ENCODE data around the gene RNF223.

DNA sequence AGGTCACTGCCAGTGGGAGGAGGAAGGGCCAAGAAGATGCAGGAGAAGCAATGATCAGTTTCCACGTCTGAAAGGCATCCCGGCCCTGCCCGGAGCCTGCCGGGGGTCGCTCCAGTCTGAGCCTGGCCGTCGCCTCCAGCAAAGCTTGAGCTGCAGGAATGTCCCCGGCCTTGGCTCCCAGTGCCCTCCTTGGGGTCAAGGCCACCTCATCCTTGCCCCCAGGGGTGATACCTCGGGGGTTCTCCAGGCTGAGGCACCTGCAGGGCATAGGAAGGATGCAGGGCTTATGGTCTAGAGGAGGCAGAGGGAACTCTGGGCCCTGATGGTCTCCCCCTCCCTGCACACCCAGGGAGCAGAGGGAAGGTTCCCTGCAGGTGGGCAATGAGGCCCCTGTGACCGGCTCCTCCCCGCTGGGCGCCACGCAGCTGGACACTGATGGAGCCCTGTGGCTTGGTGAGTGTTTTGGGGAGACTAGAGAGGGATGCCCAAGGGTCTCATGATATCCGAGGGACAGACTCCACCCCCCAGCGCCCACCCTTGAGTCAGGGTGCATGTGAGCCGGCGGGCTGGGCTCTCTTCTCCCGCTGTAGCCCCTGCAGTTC, 19.9 kb downstream of the RNF223 start:
- no peak for TF ChIP-seq POLR2A (IDR thresholded peaks at IDR 0.05)
- TF ChIP-seq, protein P1, sequence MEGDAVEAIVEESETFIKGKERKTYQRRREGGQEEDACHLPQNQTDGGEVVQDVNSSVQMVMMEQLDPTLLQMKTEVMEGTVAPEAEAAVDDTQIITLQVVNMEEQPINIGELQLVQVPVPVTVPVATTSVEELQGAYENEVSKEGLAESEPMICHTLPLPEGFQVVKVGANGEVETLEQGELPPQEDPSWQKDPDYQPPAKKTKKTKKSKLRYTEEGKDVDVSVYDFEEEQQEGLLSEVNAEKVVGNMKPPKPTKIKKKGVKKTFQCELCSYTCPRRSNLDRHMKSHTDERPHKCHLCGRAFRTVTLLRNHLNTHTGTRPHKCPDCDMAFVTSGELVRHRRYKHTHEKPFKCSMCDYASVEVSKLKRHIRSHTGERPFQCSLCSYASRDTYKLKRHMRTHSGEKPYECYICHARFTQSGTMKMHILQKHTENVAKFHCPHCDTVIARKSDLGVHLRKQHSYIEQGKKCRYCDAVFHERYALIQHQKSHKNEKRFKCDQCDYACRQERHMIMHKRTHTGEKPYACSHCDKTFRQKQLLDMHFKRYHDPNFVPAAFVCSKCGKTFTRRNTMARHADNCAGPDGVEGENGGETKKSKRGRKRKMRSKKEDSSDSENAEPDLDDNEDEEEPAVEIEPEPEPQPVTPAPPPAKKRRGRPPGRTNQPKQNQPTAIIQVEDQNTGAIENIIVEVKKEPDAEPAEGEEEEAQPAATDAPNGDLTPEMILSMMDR (IDR thresholded peaks at IDR 0.05): no peak

Data from thyroid gland (tissue), 4 donors.